ENCODE measurements around the gene ITLN1. TPM values are rescaled to one million over a fixed set of nuclear protein-coding genes. Genes with fewer than 3 reads are reported as not detected.

Gene ITLN1
- total RNA-seq, 1 donor from 2014 or later = 2.7 TPM

GRCh38 chr1:160863061-160863773 lies 21.8 kb downstream of the ITLN1 start:
- ATAC-seq (peak; percentile 24 to 45), DNase-seq (no peak)
- Histone ChIP-seq H3K9me3 (no peaks in the 10 kb centered on the region), H3K4me1 (peaks cover 11% of the 10 kb centered on the region), H3K36me3 (no peaks in the 10 kb centered on the region), H3K27ac (peak overlapping the region; percentile 26), H3K27me3 (ENCODE audit: low read depth) (no peaks in the 10 kb centered on the region), H3K4me3 (no peak overlapping the region)
- intact Hi-C loops (cut with DNase I) = no loop called here
- TF ChIP-seq, protein P1, sequence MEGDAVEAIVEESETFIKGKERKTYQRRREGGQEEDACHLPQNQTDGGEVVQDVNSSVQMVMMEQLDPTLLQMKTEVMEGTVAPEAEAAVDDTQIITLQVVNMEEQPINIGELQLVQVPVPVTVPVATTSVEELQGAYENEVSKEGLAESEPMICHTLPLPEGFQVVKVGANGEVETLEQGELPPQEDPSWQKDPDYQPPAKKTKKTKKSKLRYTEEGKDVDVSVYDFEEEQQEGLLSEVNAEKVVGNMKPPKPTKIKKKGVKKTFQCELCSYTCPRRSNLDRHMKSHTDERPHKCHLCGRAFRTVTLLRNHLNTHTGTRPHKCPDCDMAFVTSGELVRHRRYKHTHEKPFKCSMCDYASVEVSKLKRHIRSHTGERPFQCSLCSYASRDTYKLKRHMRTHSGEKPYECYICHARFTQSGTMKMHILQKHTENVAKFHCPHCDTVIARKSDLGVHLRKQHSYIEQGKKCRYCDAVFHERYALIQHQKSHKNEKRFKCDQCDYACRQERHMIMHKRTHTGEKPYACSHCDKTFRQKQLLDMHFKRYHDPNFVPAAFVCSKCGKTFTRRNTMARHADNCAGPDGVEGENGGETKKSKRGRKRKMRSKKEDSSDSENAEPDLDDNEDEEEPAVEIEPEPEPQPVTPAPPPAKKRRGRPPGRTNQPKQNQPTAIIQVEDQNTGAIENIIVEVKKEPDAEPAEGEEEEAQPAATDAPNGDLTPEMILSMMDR (IDR thresholded peaks at IDR 0.05) = no peak

DNA sequence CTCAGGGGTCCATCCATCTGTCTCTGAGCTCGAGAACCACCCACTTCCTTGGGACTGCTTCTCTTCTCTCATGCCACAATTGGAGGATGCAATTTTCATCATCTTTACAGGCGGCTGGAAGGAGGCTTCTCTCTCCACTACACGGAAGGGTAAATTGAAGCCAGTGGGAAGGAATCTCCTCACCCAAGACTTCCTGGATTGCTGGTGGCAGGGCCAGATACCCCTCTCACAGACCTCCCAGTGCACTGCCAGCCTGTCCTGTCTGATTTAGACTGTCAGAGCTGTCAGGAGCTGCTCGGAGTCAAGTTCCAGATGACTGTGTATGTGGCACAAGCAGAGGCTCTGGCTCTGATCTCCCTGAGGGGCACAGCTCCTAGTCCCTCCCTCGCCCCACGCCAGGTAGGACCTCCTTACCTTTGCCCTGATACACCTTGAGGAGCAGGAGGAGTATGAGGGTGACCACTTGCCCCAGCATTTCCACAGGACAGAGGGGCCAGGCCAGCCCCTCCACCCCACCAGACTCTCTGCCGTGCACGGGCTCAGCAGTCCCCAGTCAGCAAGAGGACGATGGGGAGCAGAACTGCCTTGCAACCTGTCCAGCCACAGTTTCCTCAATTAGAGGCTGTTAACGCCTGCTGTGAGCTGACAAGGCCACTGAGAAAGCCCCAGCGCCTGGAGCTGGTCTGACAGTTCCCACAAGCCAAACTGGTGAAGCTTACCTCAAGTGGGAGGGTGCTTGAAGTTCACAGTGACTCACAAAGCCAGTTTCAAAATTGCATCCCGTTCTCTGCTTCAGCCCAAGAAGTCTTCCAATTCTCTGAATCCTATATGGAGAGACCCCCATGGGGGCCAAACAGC lies 22.5 kb downstream of the ITLN1 start, which contains the start of gene CD244:
Gene CD244 (minus strand): TSS at position 685 of the 858 bp plus-strand sequence. CDS start 210 bp downstream, at position 475.
- H3K9me3 ChIP-seq = no peaks in the 10 kb centered on the region
- H3K4me1 ChIP-seq = peaks cover 11% of the 10 kb centered on the region
- DNase-seq (peak; percentile 73), ATAC-seq (peak; percentile 84)
- TF ChIP-seq, protein P1 (IDR thresholded peaks at IDR 0.05) = no peak
- peak within 1 kb of the TSS; percentile 30 for H3K4me3 ChIP-seq
- H3K27ac ChIP-seq = peak within 1 kb of the TSS; percentile 26
- intact Hi-C loops (cut with DNase I) = no loop called here
- H3K36me3 ChIP-seq = no peaks in the 10 kb centered on the region
- no peaks in the 10 kb centered on the region for H3K27me3 ChIP-seq (ENCODE audit: low read depth)

DNA sequence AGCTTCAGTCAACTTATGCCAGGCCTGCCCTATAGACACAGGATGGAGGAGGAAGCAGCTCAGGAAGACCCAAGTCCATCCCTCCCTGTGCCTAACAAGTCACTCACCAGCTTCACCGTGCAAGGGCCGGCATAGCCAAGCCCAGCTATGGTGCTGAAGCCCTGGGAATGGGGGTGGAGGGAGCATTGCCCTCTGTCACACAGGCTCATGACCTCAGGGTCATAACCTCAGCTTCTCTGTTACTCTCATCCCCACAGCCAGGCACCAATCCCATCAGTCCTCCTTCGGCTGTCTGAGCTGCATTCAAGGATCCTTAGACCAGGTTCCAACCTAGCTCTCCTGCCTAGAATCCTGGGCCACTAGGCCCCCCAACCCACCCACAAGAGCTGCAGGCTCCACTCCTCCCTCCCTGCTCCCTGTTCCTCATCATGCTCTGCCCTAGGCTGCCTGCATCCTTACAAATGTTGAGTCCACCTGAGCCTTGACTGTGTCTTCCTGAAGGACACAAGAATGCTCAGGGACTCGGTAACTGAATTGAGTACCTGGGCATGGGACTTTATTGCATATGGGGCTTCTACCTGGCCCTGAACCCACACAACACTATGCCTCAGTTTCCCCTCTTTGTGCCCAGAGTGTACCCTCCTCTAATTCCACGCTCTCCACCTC lies 24.0 kb downstream of the ITLN1 start:
- H3K4me1 ChIP-seq = peaks cover 11% of the 10 kb centered on the region
- DNase-seq = no peak
- no peak for ATAC-seq
- TF ChIP-seq, protein P1 (IDR thresholded peaks at IDR 0.05) = no peak
- no peaks in the 10 kb centered on the region for H3K27me3 ChIP-seq (ENCODE audit: low read depth)
- intact Hi-C loops (cut with DNase I) = no loop called here
- H3K36me3 ChIP-seq = no peaks in the 10 kb centered on the region
- no peaks in the 10 kb centered on the region for H3K9me3 ChIP-seq
- H3K27ac ChIP-seq = no peak overlapping the region
- no peak overlapping the region for H3K4me3 ChIP-seq

DNA sequence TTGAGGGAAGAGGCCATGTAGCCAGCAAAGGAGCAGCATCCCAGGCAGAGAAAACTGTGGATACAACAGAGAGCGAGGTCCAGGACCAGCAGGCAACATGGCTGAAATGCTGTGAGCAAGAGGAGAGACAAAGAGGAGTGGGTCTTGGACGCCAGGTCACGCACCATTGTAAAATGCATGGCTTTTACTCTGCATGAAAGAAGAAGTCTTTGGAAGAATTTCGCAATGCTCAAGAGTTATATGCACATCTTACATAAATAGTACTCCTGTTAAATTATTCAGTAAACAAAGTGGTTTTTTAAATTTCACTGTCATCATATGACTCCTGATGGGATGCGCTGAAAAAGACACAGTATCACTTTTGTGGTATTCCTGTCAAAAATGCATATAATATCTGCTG lies 25.8 kb downstream of the ITLN1 start:
- Histone ChIP-seq H3K27me3 (ENCODE audit: low read depth) (no peaks in the 10 kb centered on the region), H3K36me3 (no peaks in the 10 kb centered on the region), H3K4me3 (no peak overlapping the region), H3K27ac (no peak overlapping the region), H3K4me1 (peaks cover 11% of the 10 kb centered on the region), H3K9me3 (no peaks in the 10 kb centered on the region)
- intact Hi-C loops (cut with DNase I) = no loop called here
- DNase-seq = no peak
- no peak for ATAC-seq
- TF ChIP-seq, protein P1 (IDR thresholded peaks at IDR 0.05) = no peak

- Histone ChIP-seq H3K27me3 (ENCODE audit: low read depth) (no peaks in the 10 kb centered on the region), H3K9me3 (no peaks in the 10 kb centered on the region), H3K36me3 (no peaks in the 10 kb centered on the region), H3K4me1 (peaks cover 11% of the 10 kb centered on the region), H3K4me3 (no peak overlapping the region), H3K27ac (no peak overlapping the region)
- TF ChIP-seq, protein P1 (IDR thresholded peaks at IDR 0.05) = no peak
- no peak for ATAC-seq
- no peak for DNase-seq
- intact Hi-C loops (cut with DNase I) = no loop called here
These were observed 26.5 kb downstream of the ITLN1 start for GRCh38 chr1:160858507-160858906.

All from lower lobe of right lung (tissue), 2 donors.